Measurements from ENCODE around the gene NUP214. TPM values are rescaled to one million over a fixed set of nuclear protein-coding genes. Genes with fewer than 3 reads are reported as not detected.

NUP214 gene
- total and polyA plus RNA-seq, 2 of the 8 experiments (the other 6 are each of a cell fraction or from before 2014, with no cell fraction given), result 28.6 to 50.2 TPM

DNA sequence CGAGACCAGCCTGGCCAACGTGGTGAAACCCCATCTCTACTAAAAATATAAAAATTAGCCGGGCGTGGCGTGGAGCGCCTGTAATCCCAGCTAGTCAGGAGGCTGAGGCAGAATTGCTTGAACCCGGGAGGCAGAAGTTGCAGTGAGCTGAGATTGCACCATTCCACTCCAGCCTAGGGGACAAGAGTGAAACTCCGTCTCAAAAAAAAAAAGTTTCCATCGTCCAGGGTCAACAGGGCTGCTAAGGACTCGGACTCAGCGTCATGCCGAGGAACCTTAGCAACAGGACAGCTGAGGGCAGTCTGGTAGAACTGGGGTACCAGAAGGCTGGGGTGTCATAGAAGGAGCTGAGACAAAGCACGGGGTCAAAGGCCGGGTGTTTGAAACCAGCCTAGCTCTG lies 129.2 kb downstream of the NUP214 start:
- Histone ChIP-seq H4K5ac (ENCODE audit: insufficient read length, low read depth, low read length) (no peak overlapping the region), H2BK12ac (ENCODE audit: low read depth, low read length) (no peak overlapping the region), H2AFZ (ENCODE audit: low read length) (no peak overlapping the region), H3K9me3 (ENCODE audit: insufficient read depth in 2 of 2, low read depth in 1 of 2, low read length in 1 of 2) (no peaks in the 10 kb centered on the region), H3K27me3 (replicated peaks in 1 of 4; ENCODE audit: control insufficient read depth in 3 of 4, extremely low read depth in 1 of 4, insufficient read depth in 3 of 4, low read length in 3 of 4) (no peaks in the 10 kb centered on the region), H3K23ac (ENCODE audit: insufficient read length) (no peak overlapping the region), H3K18ac (ENCODE audit: extremely low read depth, low read length) (no peak overlapping the region), H4K8ac (ENCODE audit: extremely low read depth, insufficient read depth, low read length) (no peak overlapping the region; the same call in 1 of the 2 replicates), H3K4me3 (ENCODE audit: extremely low read depth in 1 of 4, insufficient read depth in 2 of 4, low read depth in 3 of 4, low read length in 4 of 4) (no peak overlapping the region), H3K79me2 (ENCODE audit: control insufficient read depth in 1 of 2, insufficient read depth in 2 of 2, low read length in 2 of 2) (no peaks in the 10 kb centered on the region), H2BK5ac (ENCODE audit: low read depth, low read length) (no peak overlapping the region), H3K56ac (replicated peaks; ENCODE audit: insufficient read length, low read depth, low read length) (no peak overlapping the region), H4K20me1 (replicated peaks in 1 of 2; ENCODE audit: control insufficient read depth in 1 of 2, insufficient read depth in 2 of 2, low read length in 2 of 2) (no peaks in the 10 kb centered on the region), H3K79me1 (ENCODE audit: low read depth, low read length) (no peaks in the 10 kb centered on the region), H2BK15ac (ENCODE audit: low read length) (no peak overlapping the region), H2BK120ac (replicated peaks; ENCODE audit: low read depth, low read length) (no peak overlapping the region), H3K4ac (replicated peaks; ENCODE audit: insufficient read length, low read depth, low read length) (no peak overlapping the region), H3K4me2 (ENCODE audit: insufficient read depth in 1 of 2, low read depth in 2 of 2, low read length in 2 of 2) (no peak overlapping the region), H2BK20ac (ENCODE audit: low read length) (no peak overlapping the region), H3K9ac (replicated peaks in 1 of 4; ENCODE audit: extremely low read depth in 1 of 4, low read depth in 3 of 4, low read length in 3 of 4) (no peak overlapping the region), H3K4me1 (replicated peaks in 1 of 4; ENCODE audit: control insufficient read depth in 3 of 4, insufficient read depth in 4 of 4, low read length in 3 of 4) (peaks cover 0 to 9% (median 1%) of the 10 kb centered on the region in 4 experiments; a peak in 1 of 7 replicates), H3K14ac (ENCODE audit: insufficient read length) (no peak overlapping the region), H4K91ac (replicated peaks; ENCODE audit: insufficient read length, low read length) (no peak overlapping the region), H3K36me3 (ENCODE audit: control insufficient read depth in 2 of 4, insufficient read depth in 4 of 4, low read length in 3 of 4) (no peaks in the 10 kb centered on the region), H3K23me2 (ENCODE audit: low read depth, low read length) (no peaks in the 10 kb centered on the region), H2AK5ac (ENCODE audit: low read depth, low read length) (no peak overlapping the region), H3K27ac (ENCODE audit: low read depth, low read length) (no peak overlapping the region)
- FAIRE-seq (no peak), DNase-seq (ENCODE audit: low read depth in 1 of 2, low spot score in 2 of 2) (no peak)
- WGBS, 2 experiments (ENCODE audit: extremely low coverage in 1 of 2, insufficient coverage in 1 of 2, insufficient read length in 1 of 2, insufficient replicate concordance in 2 of 2, low coverage in 1 of 2, low lambda C conversion rate in 2 of 2, missing lambda C conversion rate in 1 of 2), result 98% methylated on average over 13 of the region's 14 CpGs; no CpG with 5 or more reads in 1 of the 2 experiments
- no peak for TF ChIP-seq GABPA (IDR thresholded peaks at IDR 0.05; ENCODE audit: borderline replicate concordance, insufficient read depth, low read length)
- no peak for TF ChIP-seq HDAC6 (IDR thresholded peaks at IDR 0.05; ENCODE audit: low read depth, low read length)
- no peak for TF ChIP-seq JUN (IDR thresholded peaks at IDR 0.05; ENCODE audit: low read depth, low read length)
- TF ChIP-seq, protein P1, sequence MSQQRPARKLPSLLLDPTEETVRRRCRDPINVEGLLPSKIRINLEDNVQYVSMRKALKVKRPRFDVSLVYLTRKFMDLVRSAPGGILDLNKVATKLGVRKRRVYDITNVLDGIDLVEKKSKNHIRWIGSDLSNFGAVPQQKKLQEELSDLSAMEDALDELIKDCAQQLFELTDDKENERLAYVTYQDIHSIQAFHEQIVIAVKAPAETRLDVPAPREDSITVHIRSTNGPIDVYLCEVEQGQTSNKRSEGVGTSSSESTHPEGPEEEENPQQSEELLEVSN (IDR thresholded peaks at IDR 0.05), result no peak
- TF ChIP-seq TAF1 (IDR thresholded peaks at IDR 0.05; ENCODE audit: low read depth, low read length), result no peak
- TF ChIP-seq SP2 (IDR thresholded peaks at IDR 0.05; ENCODE audit: low read length), result no peak
- no peak for TF ChIP-seq TEAD4 (IDR thresholded peaks at IDR 0.05; ENCODE audit: low read depth, low read length)
- ChIA-PET CTCF (ENCODE audit: partially characterized antibody) (interaction anchor here (0.7 to 2.2 kb wide), 6 partner anchors 10 to 82 kb away, joined by 3 to 12 read pairs (median 4); no protein-coding TSS in a partner anchor), POLR2A (ENCODE audit: partially characterized antibody) (interaction anchor here (0.9 to 2.1 kb wide), 2 partner anchors 16 to 39 kb away, joined by 3 to 5 read pairs; no protein-coding TSS in a partner anchor)

All from H1 (cell line).